Neural cell (in vitro differentiated cells): ENCODE data around the gene SYNPO2. TPM values are rescaled to one million over a fixed set of nuclear protein-coding genes. Genes with fewer than 3 reads are reported as not detected.

Experiments
- H2AFZ ChIP-seq: fragments of 200-600, 300-800 bp; sonication (generic), shearing (Covaris generic); 2 replicates; pipeline ENCODE4 v1.6.0; 2014; ENCODE audit warnings: low read depth, mild to moderate bottlenecking, antibody characterized with exemption, low read length, moderate library complexity
- H3F3A ChIP-seq: fragments of 200-600 bp; shearing (Covaris generic); 2 replicates; pipeline ENCODE4 v1.6.1; 2016; ENCODE audit warnings: mild to moderate bottlenecking, moderate library complexity, mixed read lengths, antibody characterized with exemption, low read length; ENCODE audit not compliant: insufficient read depth, poor library complexity, severe bottlenecking
- H3K27ac ChIP-seq: fragments of 200-600, 300-800 bp; sonication (generic), shearing (Covaris generic); 2 replicates; pipeline ENCODE4 v1.5.1; 2014; ENCODE audit warnings: mild to moderate bottlenecking, low read length, moderate library complexity
- H3K27me3 ChIP-seq: fragments of 300-800, 200-600 bp; sonication (generic), shearing (Covaris generic); 2 replicates; pipeline ENCODE4 v1.6.0; 2014; ENCODE audit warnings: mild to moderate bottlenecking, low read depth, low read length, moderate library complexity; ENCODE audit not compliant: insufficient read depth
- H3K36me3 ChIP-seq: fragments of 300-800, 200-600 bp; sonication (generic), shearing (Covaris generic); 2 replicates; pipeline ENCODE4 v1.5.1; 2014; ENCODE audit warnings: mild to moderate bottlenecking, antibody characterized with exemption, low read length, moderate library complexity; ENCODE audit not compliant: insufficient read depth
- H3K4me2 ChIP-seq: fragments of 300-800, 200-600 bp; sonication (generic), shearing (Covaris generic); 2 replicates; pipeline ENCODE4 v1.6.0; 2014; ENCODE audit warnings: mild to moderate bottlenecking, low read length
- H3K4me3 ChIP-seq: fragments of 300-800, 200-600 bp; sonication (generic), shearing (Covaris generic); 2 replicates; pipeline ENCODE4 v1.5.1; 2014; ENCODE audit warnings: mild to moderate bottlenecking, low read length, moderate library complexity
- H3K79me2 ChIP-seq: fragments of 200-600 bp; shearing (Covaris generic); replicated peaks from 2 replicates; pipeline ENCODE4 v1.6.0; 2014; ENCODE audit warnings: mild to moderate bottlenecking, low read length, moderate library complexity; ENCODE audit not compliant: insufficient read depth
- H3K9ac ChIP-seq: fragments of 300-800, 200-600 bp; sonication (generic), shearing (Covaris generic); 2 replicates; pipeline ENCODE4 v1.6.1; 2016; ENCODE audit warnings: mild to moderate bottlenecking, low read length, mixed read lengths
- H3K9me2 ChIP-seq: fragments of 200-600 bp; shearing (Covaris generic); 2 replicates; pipeline ENCODE4 v1.6.1; 2016; ENCODE audit warnings: mild to moderate bottlenecking, low read length, mixed read lengths; ENCODE audit not compliant: insufficient read depth
- H3K9me3 ChIP-seq: fragments of 200-600, 300-800 bp; sonication (generic), shearing (Covaris generic); 2 replicates; pipeline ENCODE4 v1.6.1; 2016; ENCODE audit warnings: mild to moderate bottlenecking, mixed run types, low read length, moderate library complexity, mixed read lengths
- H4K20me1 ChIP-seq: fragments of 200-600 bp; shearing (Covaris generic); 2 replicates; pipeline ENCODE4 v1.6.1; 2016; ENCODE audit warnings: mild to moderate bottlenecking, mixed run types; ENCODE audit not compliant: insufficient read depth
- EP300 ChIP-seq: fragments of 450-650 bp; conservative IDR thresholded peaks from 2 replicates; pipeline ENCODE4 v1.6.1; 2014; ENCODE audit warnings: antibody characterized with exemption, mild to moderate bottlenecking, moderate library complexity; ENCODE audit not compliant: poor library complexity, severe bottlenecking
- EZH2 ChIP-seq: fragments of 200-600, 300-800 bp; shearing (Covaris generic), sonication (generic); IDR thresholded peaks from 2 replicates; pipeline ENCODE4 v1.6.1; 2014; ENCODE audit warnings: antibody characterized with exemption, low read length, borderline replicate concordance, mild to moderate bottlenecking; ENCODE audit not compliant: insufficient read depth, poor library complexity, severe bottlenecking
- MXI1 ChIP-seq: fragments of 450-650 bp; conservative IDR thresholded peaks from 2 replicates; pipeline ENCODE4 v1.6.1; 2014; ENCODE audit warnings: antibody characterized with exemption, mild to moderate bottlenecking; ENCODE audit not compliant: poor library complexity, severe bottlenecking
- POLR2AphosphoS5 ChIP-seq: IDR thresholded peaks from 2 replicates; pipeline ENCODE4 v1.6.1; 2012
- RAD21 ChIP-seq: fragments of 450-650 bp; conservative IDR thresholded peaks from 2 replicates; pipeline ENCODE4 v1.6.1; 2014; ENCODE audit warnings: antibody characterized with exemption, mild to moderate bottlenecking, moderate library complexity
- SMC3 ChIP-seq: fragments of 450-650 bp; conservative IDR thresholded peaks from 2 replicates; pipeline ENCODE4 v1.6.1; 2014; ENCODE audit warnings: antibody characterized with exemption, mild to moderate bottlenecking, moderate library complexity; ENCODE audit not compliant: poor library complexity
- TAF1 ChIP-seq: IDR thresholded peaks from 2 replicates; pipeline ENCODE4 v1.6.1; 2012; ENCODE audit warnings: low read depth
- polyA plus RNA-seq: library from polyadenylated mRNA; depleted of rRNA; stranded (reverse); fragments of >200 nt; gene quantifications from 2 replicates; pipeline ENCODE4 v1.2.3, GENCODE V29; 2014
- TF ChIP-seq, protein P1 (sequence below): fragments of 450-650 bp; IDR thresholded peaks from 2 replicates; pipeline ENCODE4 v1.5.1; 2014; ENCODE audit warnings: antibody characterized with exemption, mild to moderate bottlenecking, moderate library complexity; ENCODE audit not compliant: poor library complexity, severe bottlenecking
- TF ChIP-seq, protein P2 (sequence below): IDR thresholded peaks from 2 replicates; pipeline ENCODE4 v1.6.1; 2012; ENCODE audit warnings: borderline replicate concordance

The SYNPO2 gene
- polyA plus RNA-seq, 1 donor from 2014 or later = 0.14 TPM

DNA sequence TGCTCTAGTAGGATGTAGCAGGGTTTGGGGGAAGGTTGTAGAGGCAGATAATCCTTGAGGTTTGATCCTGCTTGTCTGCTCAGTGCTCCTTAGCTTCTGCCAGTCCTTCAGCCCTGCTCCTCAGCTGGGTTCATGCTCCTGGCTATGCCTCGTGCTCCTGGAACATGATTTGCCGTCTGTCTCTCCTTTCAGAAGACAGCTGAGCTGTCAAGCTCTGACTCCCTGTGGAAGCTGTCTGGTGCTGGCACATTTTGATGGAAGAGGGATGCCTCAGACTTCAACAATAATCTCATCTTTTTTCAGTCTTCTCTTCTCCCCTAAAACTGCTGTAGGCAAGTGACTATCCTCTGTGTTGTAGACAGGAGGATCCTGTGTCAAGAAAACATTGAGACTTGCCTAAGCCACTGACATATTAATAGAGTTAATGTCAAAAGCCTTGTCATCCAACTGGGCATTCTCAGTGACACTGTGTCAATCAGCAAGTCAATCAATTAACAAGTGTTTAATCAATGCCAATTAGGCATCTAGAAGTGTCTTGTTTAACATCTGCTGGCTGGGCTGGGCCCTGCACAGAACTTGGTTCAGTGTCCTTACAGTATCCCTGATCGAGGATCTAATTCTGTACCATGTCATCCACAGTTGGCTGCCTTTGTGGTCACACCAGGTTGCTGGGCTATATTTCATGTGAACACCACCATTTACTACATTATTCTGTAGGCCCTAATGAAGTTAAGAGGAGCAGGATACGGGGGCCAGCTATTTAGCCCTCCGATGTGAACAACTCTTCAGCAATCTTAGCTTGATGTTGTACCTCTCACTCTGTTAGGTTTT lies 96.7 kb downstream of the SYNPO2 start:
- Histone ChIP-seq H3F3A (no peaks in the 10 kb centered on the region), H2AFZ (no peak overlapping the region), H3K27ac (no peak overlapping the region), H3K9ac (no peak overlapping the region), H3K79me2 (no peaks in the 10 kb centered on the region), H3K4me3 (no peak overlapping the region), H3K36me3 (no peaks in the 10 kb centered on the region), H3K4me2 (no peak overlapping the region), H3K9me2 (no peaks in the 10 kb centered on the region), H4K20me1 (no peaks in the 10 kb centered on the region), H3K9me3 (no peaks in the 10 kb centered on the region), H3K27me3 (no peaks in the 10 kb centered on the region)
- peak; percentile 27 for TF ChIP-seq POLR2AphosphoS5
- peak; percentile 81 for TF ChIP-seq EP300
- TF ChIP-seq EZH2 = no peak

DNA sequence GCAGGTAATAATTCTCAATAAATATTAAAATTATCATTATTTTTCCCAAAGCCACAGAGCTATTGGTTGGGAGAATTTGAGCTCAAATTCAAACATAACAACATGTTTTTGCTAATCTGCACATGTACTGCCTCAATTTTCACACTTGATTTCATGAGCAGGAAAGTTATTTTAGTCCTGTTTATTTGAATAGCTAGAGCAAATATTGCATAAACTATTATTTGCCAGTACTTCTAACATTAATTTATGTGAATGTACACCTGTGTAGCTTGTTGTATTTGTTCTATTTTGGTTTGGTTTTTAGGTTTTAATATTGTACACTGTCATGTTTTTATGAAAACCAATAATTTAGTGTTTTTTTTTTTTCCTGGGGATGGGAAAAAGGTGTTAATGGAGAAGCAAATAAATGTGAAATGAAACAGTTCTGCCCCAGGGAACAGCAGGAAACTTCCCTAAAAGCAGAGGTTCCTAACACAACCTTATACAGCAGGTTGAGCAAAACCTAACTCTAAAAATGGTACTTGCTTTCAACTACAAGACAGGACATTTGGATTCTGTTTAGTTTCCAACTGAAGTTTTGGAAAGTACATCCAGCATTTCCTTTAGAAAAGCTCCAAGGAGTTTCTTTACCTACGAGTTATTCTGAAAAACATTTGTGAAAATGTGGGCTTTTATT lies 99.4 kb downstream of the SYNPO2 start:
- Histone ChIP-seq H3K27me3 (no peaks in the 10 kb centered on the region), H3K9ac (no peak overlapping the region), H2AFZ (no peak overlapping the region), H3K4me3 (no peak overlapping the region), H3K79me2 (no peaks in the 10 kb centered on the region), H3K9me2 (no peaks in the 10 kb centered on the region), H3K4me2 (no peak overlapping the region), H3K27ac (no peak overlapping the region), H3K36me3 (no peaks in the 10 kb centered on the region), H4K20me1 (no peaks in the 10 kb centered on the region), H3F3A (no peaks in the 10 kb centered on the region), H3K9me3 (no peaks in the 10 kb centered on the region)
- no peak for TF ChIP-seq EP300
- no peak for TF ChIP-seq RAD21
- no peak for TF ChIP-seq TAF1
- TF ChIP-seq EZH2 = no peak
- no peak for TF ChIP-seq SMC3
- TF ChIP-seq, protein P1, sequence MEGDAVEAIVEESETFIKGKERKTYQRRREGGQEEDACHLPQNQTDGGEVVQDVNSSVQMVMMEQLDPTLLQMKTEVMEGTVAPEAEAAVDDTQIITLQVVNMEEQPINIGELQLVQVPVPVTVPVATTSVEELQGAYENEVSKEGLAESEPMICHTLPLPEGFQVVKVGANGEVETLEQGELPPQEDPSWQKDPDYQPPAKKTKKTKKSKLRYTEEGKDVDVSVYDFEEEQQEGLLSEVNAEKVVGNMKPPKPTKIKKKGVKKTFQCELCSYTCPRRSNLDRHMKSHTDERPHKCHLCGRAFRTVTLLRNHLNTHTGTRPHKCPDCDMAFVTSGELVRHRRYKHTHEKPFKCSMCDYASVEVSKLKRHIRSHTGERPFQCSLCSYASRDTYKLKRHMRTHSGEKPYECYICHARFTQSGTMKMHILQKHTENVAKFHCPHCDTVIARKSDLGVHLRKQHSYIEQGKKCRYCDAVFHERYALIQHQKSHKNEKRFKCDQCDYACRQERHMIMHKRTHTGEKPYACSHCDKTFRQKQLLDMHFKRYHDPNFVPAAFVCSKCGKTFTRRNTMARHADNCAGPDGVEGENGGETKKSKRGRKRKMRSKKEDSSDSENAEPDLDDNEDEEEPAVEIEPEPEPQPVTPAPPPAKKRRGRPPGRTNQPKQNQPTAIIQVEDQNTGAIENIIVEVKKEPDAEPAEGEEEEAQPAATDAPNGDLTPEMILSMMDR = no peak
- no peak for TF ChIP-seq POLR2AphosphoS5
- TF ChIP-seq MXI1 = no peak
- TF ChIP-seq, protein P2, sequence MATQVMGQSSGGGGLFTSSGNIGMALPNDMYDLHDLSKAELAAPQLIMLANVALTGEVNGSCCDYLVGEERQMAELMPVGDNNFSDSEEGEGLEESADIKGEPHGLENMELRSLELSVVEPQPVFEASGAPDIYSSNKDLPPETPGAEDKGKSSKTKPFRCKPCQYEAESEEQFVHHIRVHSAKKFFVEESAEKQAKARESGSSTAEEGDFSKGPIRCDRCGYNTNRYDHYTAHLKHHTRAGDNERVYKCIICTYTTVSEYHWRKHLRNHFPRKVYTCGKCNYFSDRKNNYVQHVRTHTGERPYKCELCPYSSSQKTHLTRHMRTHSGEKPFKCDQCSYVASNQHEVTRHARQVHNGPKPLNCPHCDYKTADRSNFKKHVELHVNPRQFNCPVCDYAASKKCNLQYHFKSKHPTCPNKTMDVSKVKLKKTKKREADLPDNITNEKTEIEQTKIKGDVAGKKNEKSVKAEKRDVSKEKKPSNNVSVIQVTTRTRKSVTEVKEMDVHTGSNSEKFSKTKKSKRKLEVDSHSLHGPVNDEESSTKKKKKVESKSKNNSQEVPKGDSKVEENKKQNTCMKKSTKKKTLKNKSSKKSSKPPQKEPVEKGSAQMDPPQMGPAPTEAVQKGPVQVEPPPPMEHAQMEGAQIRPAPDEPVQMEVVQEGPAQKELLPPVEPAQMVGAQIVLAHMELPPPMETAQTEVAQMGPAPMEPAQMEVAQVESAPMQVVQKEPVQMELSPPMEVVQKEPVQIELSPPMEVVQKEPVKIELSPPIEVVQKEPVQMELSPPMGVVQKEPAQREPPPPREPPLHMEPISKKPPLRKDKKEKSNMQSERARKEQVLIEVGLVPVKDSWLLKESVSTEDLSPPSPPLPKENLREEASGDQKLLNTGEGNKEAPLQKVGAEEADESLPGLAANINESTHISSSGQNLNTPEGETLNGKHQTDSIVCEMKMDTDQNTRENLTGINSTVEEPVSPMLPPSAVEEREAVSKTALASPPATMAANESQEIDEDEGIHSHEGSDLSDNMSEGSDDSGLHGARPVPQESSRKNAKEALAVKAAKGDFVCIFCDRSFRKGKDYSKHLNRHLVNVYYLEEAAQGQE = no peak
